Body of pancreas (tissue), 4 donors: Measurements from ENCODE around the gene SDS.

Source experiments
- POLR2A ChIP-seq, 3 donors: fragments of 450-650 bp; IDR thresholded peaks; one replicate each; pipeline ENCODE4 v1.6.1; 2016; ENCODE audit warnings: antibody characterized with exemption in 3 of 3, mild to moderate bottlenecking in 2 of 3
- TF ChIP-seq, protein P1 (sequence below), 7 experiments: fragments of 450-650 bp in 4 of 7; fragments of 200-600 bp in 3 of 7; sonication (generic) in 3 of 7; IDR thresholded peaks; one replicate each; pipeline ENCODE4 v1.5.1; 2016 to 2019; ENCODE audit warnings: antibody characterized with exemption in 7 of 7

DNA sequence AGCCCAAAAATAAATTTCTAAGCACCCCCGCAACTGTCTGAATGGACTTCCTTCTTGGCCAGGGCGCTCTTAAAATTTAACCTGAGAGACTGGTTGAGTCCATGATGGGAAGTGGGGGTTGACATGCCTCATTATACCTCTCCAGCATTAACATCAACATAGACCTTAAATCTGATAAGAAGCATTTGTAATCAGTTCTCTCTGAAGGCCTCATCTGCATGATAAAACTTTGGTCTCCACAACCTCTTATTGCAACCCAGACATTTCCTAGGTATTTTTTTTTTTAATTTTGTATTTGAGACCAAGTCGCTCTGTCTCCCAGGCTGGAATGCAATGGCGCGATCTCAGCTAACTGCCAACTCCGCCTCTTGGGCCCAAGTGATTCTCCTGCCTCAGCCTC lies 58.4 kb downstream of the SDS start:
- TF ChIP-seq, protein P1, sequence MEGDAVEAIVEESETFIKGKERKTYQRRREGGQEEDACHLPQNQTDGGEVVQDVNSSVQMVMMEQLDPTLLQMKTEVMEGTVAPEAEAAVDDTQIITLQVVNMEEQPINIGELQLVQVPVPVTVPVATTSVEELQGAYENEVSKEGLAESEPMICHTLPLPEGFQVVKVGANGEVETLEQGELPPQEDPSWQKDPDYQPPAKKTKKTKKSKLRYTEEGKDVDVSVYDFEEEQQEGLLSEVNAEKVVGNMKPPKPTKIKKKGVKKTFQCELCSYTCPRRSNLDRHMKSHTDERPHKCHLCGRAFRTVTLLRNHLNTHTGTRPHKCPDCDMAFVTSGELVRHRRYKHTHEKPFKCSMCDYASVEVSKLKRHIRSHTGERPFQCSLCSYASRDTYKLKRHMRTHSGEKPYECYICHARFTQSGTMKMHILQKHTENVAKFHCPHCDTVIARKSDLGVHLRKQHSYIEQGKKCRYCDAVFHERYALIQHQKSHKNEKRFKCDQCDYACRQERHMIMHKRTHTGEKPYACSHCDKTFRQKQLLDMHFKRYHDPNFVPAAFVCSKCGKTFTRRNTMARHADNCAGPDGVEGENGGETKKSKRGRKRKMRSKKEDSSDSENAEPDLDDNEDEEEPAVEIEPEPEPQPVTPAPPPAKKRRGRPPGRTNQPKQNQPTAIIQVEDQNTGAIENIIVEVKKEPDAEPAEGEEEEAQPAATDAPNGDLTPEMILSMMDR (IDR thresholded peaks at IDR 0.05), result no peak
- TF ChIP-seq POLR2A (IDR thresholded peaks at IDR 0.05), result no peak
